Peyer's patch (tissue), 4 donors: ENCODE measurements around the gene ZBTB44.

Experiments used
- CTCF ChIP-seq, 6 experiments: fragments of 450-650 bp in 4 of 6; fragments of 200-600 bp in 2 of 6; sonication (generic) in 1 of 6; IDR thresholded peaks; one replicate each; pipeline ENCODE4 v1.5.1; 2017 to 2019; ENCODE audit warnings: antibody characterized with exemption in 6 of 6, mild to moderate bottlenecking in 3 of 6, moderate library complexity in 1 of 6
- POLR2A ChIP-seq, 2 donors: fragments of 450-650 bp; IDR thresholded peaks; one replicate each; pipeline ENCODE4 v1.5.1; 2017; ENCODE audit warnings: antibody characterized with exemption in 2 of 2, mild to moderate bottlenecking in 2 of 2, moderate library complexity in 2 of 2

GRCh38 chr11:130325691-130326090, 11.0 kb upstream of the ZBTB44 start:
- no peak for TF ChIP-seq POLR2A (IDR thresholded peaks at IDR 0.05)
- no peak for TF ChIP-seq CTCF (IDR thresholded peaks at IDR 0.05)
